HG02610 (cell line): ENCODE results near the gene SMARCC2.
"Not testable (repeated sequence)": the region's sequence is repeated elsewhere in the genome, so short reads cannot be mapped to it uniquely, and the experiment has no call there.

Experiments
- ATAC-seq: cut with Tn5 transposase; IDR thresholded peaks from one replicate; pipeline ENCODE4 v1.9.1; 2021; ENCODE audit warnings: mild to moderate bottlenecking, moderate library complexity; ENCODE audit not compliant: unreplicated experiment

The SMARCC2 gene

GRCh38 chr12:56212361-56212760 lies 23.1 kb upstream of the SMARCC2 start:
- ATAC-seq, result no peak

GRCh38 chr12:56208006-56208405 lies 18.7 kb upstream of the SMARCC2 start:
- ATAC-seq, result no peak

GRCh38 chr12:56206452-56207166 lies 17.3 kb upstream of the SMARCC2 start:
- ATAC-seq, result no peak

GRCh38 chr12:56205445-56205844 lies 16.2 kb upstream of the SMARCC2 start:
- ATAC-seq, result no peak

- ATAC-seq, result no peak
Measured at GRCh38 chr12:56204275-56204674, 15.0 kb upstream of the SMARCC2 start.

GRCh38 chr12:56202838-56203237 lies 13.6 kb upstream of the SMARCC2 start:
- ATAC-seq, result no peak

GRCh38 chr12:56202366-56202765 lies 13.1 kb upstream of the SMARCC2 start:
- no peak for ATAC-seq

GRCh38 chr12:56198836-56199235 lies 9.6 kb upstream of the SMARCC2 start:
- ATAC-seq, result no peak

- no peak for ATAC-seq
Measured at GRCh38 chr12:56197921-56198635, 8.8 kb upstream of the SMARCC2 start.

GRCh38 chr12:56196818-56197550 lies 7.7 kb upstream of the SMARCC2 start:
- not testable (repeated sequence) for ATAC-seq

GRCh38 chr12:56193025-56193578 lies 3.8 kb upstream of the SMARCC2 start:
- no peak for ATAC-seq

GRCh38 chr12:56192582-56192981 lies 3.3 kb upstream of the SMARCC2 start:
- ATAC-seq, result no peak

GRCh38 chr12:56190695-56191155 lies 1.4 kb upstream of the SMARCC2 start:
- ATAC-seq, result no peak

GRCh38 chr12:56189918-56190694 lies 823 bp upstream of the SMARCC2 start:
- peak; percentile 37 for ATAC-seq

GRCh38 chr12:56188778-56189098 lies 545 bp downstream of the SMARCC2 start:
- ATAC-seq, result no peak

GRCh38 chr12:56188131-56188777 lies 1.0 kb downstream of the SMARCC2 start:
- no peak for ATAC-seq

- no peak for ATAC-seq
Measured at GRCh38 chr12:56186957-56187356, 2.3 kb downstream of the SMARCC2 start.

- no peak for ATAC-seq
Measured at GRCh38 chr12:56178347-56178746, 10.9 kb downstream of the SMARCC2 start.

- ATAC-seq, result no peak
Measured at GRCh38 chr12:56172839-56173238, 16.4 kb downstream of the SMARCC2 start.

GRCh38 chr12:56169229-56169759 lies 20.0 kb downstream of the SMARCC2 start:
- no peak for ATAC-seq
